Stimulated activated CD4-positive, alpha-beta T cell treated with anti-CD3 and anti-CD28 coated beads, Interleukin-4, amount 100 ng/mL, for 48 hours (primary cell): ENCODE measurements around the gene HDDC2.
"Not testable (repeated sequence)": the region's sequence is repeated elsewhere in the genome, so short reads cannot be mapped to it uniquely, and the experiment has no call there.

Experiments used
- DNase-seq, 2 donors: peaks; one replicate each; pipeline ENCODE4 v3.0.0-alpha.2; 2020; ENCODE audit warnings: low read depth in 2 of 2

Gene HDDC2

GRCh38 chr6:125306756-125307149 is 5.0 kb upstream of the HDDC2 start:
- DNase-seq: no peak

- no peak for DNase-seq
Measured at GRCh38 chr6:125304970-125305660, 3.3 kb upstream of the HDDC2 start.

GRCh38 chr6:125303512-125303854 is 1.7 kb upstream of the HDDC2 start:
- DNase-seq: no peak

GRCh38 chr6:125302840-125303511 is 1.2 kb upstream of the HDDC2 start:
- no peak for DNase-seq

- no peak for DNase-seq
Measured at GRCh38 chr6:125300992-125301434, 754 bp downstream of the HDDC2 start.

GRCh38 chr6:125299257-125299656 is 2.5 kb downstream of the HDDC2 start:
- DNase-seq: no peak

GRCh38 chr6:125296471-125296870 is 5.3 kb downstream of the HDDC2 start:
- DNase-seq: no peak

- DNase-seq: no peak
Measured at GRCh38 chr6:125294925-125295324, 6.8 kb downstream of the HDDC2 start.

GRCh38 chr6:125294036-125294435 is 7.7 kb downstream of the HDDC2 start:
- no peak for DNase-seq

GRCh38 chr6:125293587-125293986 is 8.2 kb downstream of the HDDC2 start:
- no peak for DNase-seq

GRCh38 chr6:125287718-125288117 is 14.0 kb downstream of the HDDC2 start:
- no peak for DNase-seq

GRCh38 chr6:125285936-125286335 is 15.8 kb downstream of the HDDC2 start:
- DNase-seq: no peak

- no peak for DNase-seq
Measured at GRCh38 chr6:125285353-125285752, 16.4 kb downstream of the HDDC2 start.

- DNase-seq: not testable (repeated sequence)
Measured at GRCh38 chr6:125282470-125282869, 19.3 kb downstream of the HDDC2 start.

GRCh38 chr6:125280370-125281035 is 21.3 kb downstream of the HDDC2 start:
- DNase-seq: not testable (repeated sequence)

- no peak for DNase-seq
Measured at GRCh38 chr6:125279961-125280360, 21.8 kb downstream of the HDDC2 start.

GRCh38 chr6:125277838-125278237 is 23.9 kb downstream of the HDDC2 start:
- DNase-seq: no peak

- DNase-seq: no peak
Measured at GRCh38 chr6:125275779-125276178, 26.0 kb downstream of the HDDC2 start.

- DNase-seq: no peak
Measured at GRCh38 chr6:125274935-125275334, 26.8 kb downstream of the HDDC2 start.

GRCh38 chr6:125273965-125274364 is 27.8 kb downstream of the HDDC2 start:
- no peak for DNase-seq

- DNase-seq: no peak
Measured at GRCh38 chr6:125273251-125273650, 28.5 kb downstream of the HDDC2 start.

- DNase-seq: no peak
Measured at GRCh38 chr6:125271486-125272159, 30.1 kb downstream of the HDDC2 start.
